Kidney tubule cell (primary cell): ENCODE results near the gene GKN2.
"Not testable (repeated sequence)": the region's sequence is repeated elsewhere in the genome, so short reads cannot be mapped to it uniquely, and the experiment has no call there.

Experiments
- DNase-seq: peaks from one replicate; pipeline ENCODE4 v3.0.0-alpha.2; 2018; ENCODE audit warnings: low spot score

The GKN2 gene

GRCh38 chr2:68920481-68921170 is 32.1 kb downstream of the GKN2 start:
- DNase-seq, result no peak

- no peak for DNase-seq
These were observed 34.2 kb downstream of the GKN2 start for GRCh38 chr2:68918497-68918896.

- DNase-seq, result no peak
These were observed 35.5 kb downstream of the GKN2 start for GRCh38 chr2:68917034-68917718.

- no peak for DNase-seq
These were observed 36.5 kb downstream of the GKN2 start for GRCh38 chr2:68916226-68916625.

- no peak for DNase-seq
These were observed 37.3 kb downstream of the GKN2 start for GRCh38 chr2:68915393-68915792.

- no peak for DNase-seq
These were observed 39.3 kb downstream of the GKN2 start for GRCh38 chr2:68913359-68913758.

- no peak for DNase-seq
These were observed 40.0 kb downstream of the GKN2 start for GRCh38 chr2:68912732-68913131.

GRCh38 chr2:68912111-68912510 is 40.6 kb downstream of the GKN2 start:
- DNase-seq, result no peak

- no peak for DNase-seq
These were observed 41.0 kb downstream of the GKN2 start for GRCh38 chr2:68911709-68912108.

- no peak for DNase-seq
These were observed 41.4 kb downstream of the GKN2 start for GRCh38 chr2:68911246-68911645.

GRCh38 chr2:68909793-68910674 is 42.7 kb downstream of the GKN2 start:
- DNase-seq, result peak; percentile 73

- DNase-seq, result peak; percentile 97
These were observed 44.2 kb downstream of the GKN2 start for GRCh38 chr2:68908392-68908970.

GRCh38 chr2:68907920-68908253 is 44.8 kb downstream of the GKN2 start:
- DNase-seq, result no peak

- peak; percentile 51 for DNase-seq
These were observed 45.3 kb downstream of the GKN2 start for GRCh38 chr2:68907232-68907919.

GRCh38 chr2:68906716-68907115 is 46.0 kb downstream of the GKN2 start:
- no peak for DNase-seq

GRCh38 chr2:68905116-68905515 is 47.6 kb downstream of the GKN2 start:
- no peak for DNase-seq

- no peak for DNase-seq
These were observed 51.1 kb downstream of the GKN2 start for GRCh38 chr2:68901561-68901960.

GRCh38 chr2:68901199-68901514 is 51.5 kb downstream of the GKN2 start:
- peak; percentile 25 for DNase-seq

GRCh38 chr2:68900496-68901198 is 52.0 kb downstream of the GKN2 start:
- no peak for DNase-seq

GRCh38 chr2:68895981-68896380 is 56.7 kb downstream of the GKN2 start:
- not testable (repeated sequence) for DNase-seq
